ENCODE data around the gene RPAIN. TPM values are rescaled to one million over a fixed set of nuclear protein-coding genes. Genes with fewer than 3 reads are reported as not detected.

Gene RPAIN
- total and polyA plus RNA-seq, 10 of the 15 experiments (the other 5 are each of a cell fraction or from before 2014, with no cell fraction given), result 45.8 to 109 (median 70.5) TPM

DNA sequence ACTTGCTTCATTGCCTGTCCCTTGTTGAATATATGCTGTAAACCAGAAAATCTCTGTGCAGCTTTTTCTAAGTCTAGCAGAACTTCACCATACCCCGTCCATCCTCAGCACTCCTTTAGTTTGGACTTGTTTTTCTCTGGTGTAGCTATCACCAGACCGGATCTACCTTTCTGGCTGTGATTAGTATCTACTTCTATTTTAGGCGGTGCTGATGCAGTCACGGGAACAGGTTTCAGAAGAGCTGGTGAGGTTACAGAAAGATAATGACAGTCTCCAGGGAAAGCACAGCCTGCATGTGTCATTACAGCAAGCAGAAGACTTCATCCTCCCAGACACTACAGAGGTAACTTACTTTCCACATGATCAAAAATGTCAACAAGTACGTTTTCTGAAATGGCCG lies 46.9 kb upstream of the RPAIN start (continued):
- TF ChIP-seq, protein P1, sequence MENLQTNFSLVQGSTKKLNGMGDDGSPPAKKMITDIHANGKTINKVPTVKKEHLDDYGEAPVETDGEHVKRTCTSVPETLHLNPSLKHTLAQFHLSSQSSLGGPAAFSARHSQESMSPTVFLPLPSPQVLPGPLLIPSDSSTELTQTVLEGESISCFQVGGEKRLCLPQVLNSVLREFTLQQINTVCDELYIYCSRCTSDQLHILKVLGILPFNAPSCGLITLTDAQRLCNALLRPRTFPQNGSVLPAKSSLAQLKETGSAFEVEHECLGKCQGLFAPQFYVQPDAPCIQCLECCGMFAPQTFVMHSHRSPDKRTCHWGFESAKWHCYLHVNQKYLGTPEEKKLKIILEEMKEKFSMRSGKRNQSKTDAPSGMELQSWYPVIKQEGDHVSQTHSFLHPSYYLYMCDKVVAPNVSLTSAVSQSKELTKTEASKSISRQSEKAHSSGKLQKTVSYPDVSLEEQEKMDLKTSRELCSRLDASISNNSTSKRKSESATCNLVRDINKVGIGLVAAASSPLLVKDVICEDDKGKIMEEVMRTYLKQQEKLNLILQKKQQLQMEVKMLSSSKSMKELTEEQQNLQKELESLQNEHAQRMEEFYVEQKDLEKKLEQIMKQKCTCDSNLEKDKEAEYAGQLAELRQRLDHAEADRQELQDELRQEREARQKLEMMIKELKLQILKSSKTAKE (IDR thresholded peaks at IDR 0.05; ENCODE audit: low read depth, poor library complexity, severe bottlenecking), result peak; percentile 57
- TF ChIP-seq SMAD1 (IDR thresholded peaks at IDR 0.05; ENCODE audit: low read depth, partially characterized antibody) (no peak), SPI1 (IDR thresholded peaks at IDR 0.05; ENCODE audit: borderline replicate concordance, insufficient read depth, low read depth, low read length) (no peak), PAX5 (IDR thresholded peaks at IDR 0.05; ENCODE audit: borderline replicate concordance, low read depth, low read length) (no peak), JUND (IDR thresholded peaks at IDR 0.05; ENCODE audit: low read depth, low read length) (peak; percentile 12; the same call in 1 of the 2 replicates)
- TF ChIP-seq, protein P2, sequence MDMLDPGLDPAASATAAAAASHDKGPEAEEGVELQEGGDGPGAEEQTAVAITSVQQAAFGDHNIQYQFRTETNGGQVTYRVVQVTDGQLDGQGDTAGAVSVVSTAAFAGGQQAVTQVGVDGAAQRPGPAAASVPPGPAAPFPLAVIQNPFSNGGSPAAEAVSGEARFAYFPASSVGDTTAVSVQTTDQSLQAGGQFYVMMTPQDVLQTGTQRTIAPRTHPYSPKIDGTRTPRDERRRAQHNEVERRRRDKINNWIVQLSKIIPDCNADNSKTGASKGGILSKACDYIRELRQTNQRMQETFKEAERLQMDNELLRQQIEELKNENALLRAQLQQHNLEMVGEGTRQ (IDR thresholded peaks at IDR 0.05; ENCODE audit: borderline replicate concordance, low read depth, low read length), result peak; percentile 31; the same call in 1 of the 2 replicates
- TF ChIP-seq, protein P3, sequence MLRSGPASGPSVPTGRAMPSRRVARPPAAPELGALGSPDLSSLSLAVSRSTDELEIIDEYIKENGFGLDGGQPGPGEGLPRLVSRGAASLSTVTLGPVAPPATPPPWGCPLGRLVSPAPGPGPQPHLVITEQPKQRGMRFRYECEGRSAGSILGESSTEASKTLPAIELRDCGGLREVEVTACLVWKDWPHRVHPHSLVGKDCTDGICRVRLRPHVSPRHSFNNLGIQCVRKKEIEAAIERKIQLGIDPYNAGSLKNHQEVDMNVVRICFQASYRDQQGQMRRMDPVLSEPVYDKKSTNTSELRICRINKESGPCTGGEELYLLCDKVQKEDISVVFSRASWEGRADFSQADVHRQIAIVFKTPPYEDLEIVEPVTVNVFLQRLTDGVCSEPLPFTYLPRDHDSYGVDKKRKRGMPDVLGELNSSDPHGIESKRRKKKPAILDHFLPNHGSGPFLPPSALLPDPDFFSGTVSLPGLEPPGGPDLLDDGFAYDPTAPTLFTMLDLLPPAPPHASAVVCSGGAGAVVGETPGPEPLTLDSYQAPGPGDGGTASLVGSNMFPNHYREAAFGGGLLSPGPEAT (IDR thresholded peaks at IDR 0.05; ENCODE audit: low read depth), result peak; percentile 72; the same call in 1 of the 2 replicates
